ENCODE results near the gene LGR4. TPM values are rescaled to one million over a fixed set of nuclear protein-coding genes. Genes with fewer than 3 reads are reported as not detected.

The LGR4 gene
- total RNA-seq, 1 experiment from 2014 or later: 37.1 TPM

- peaks cover 11% of the 10 kb centered on the region for H3K36me3 Mint-ChIP-seq (ENCODE audit: insufficient read depth, unreplicated experiment)
- Histone ChIP-seq H3K4me3 (ENCODE audit: low read depth, low read length) (peak overlapping the region; percentile 80), H3K27me3 (replicated peaks; ENCODE audit: control insufficient read depth, insufficient read depth, low read length) (no peaks in the 10 kb centered on the region), H3K9me3 (no peaks in the 10 kb centered on the region), H3K36me3 (ENCODE audit: control insufficient read depth, insufficient read depth, low read length) (no peaks in the 10 kb centered on the region), H3K4me1 (peaks cover 13% of the 10 kb centered on the region)
- POLR2A ChIA-PET: no interaction called here
- intact Hi-C loops (cut with micrococcal nuclease; ENCODE audit: unreplicated experiment): loop anchor here (1.0 kb wide), 2 partner anchors 50 to 160 kb away; no protein-coding TSS in a partner anchor
- H3K9me3 Mint-ChIP-seq (ENCODE audit: unreplicated experiment): no peaks in the 10 kb centered on the region
- H3K4me1 Mint-ChIP-seq (ENCODE audit: low read depth, unreplicated experiment): peaks cover 43% of the 10 kb centered on the region
- BruUV-seq (replicated peaks): no TSS peak
- CTCF ChIA-PET: no interaction called here
- H3K4me3 Mint-ChIP-seq (ENCODE audit: unreplicated experiment): peak overlapping the region; percentile 94
- no peaks in the 10 kb centered on the region for H3K27me3 Mint-ChIP-seq (ENCODE audit: insufficient read depth, unreplicated experiment)
- peak overlapping the region; percentile 91 for H3K27ac Mint-ChIP-seq (ENCODE audit: unreplicated experiment)
- DNase-seq: no peak
- TF ChIP-seq CTCF (IDR thresholded peaks at IDR 0.05; ENCODE audit: insufficient read depth in 1 of 2, low read depth in 1 of 2, low read length in 1 of 2, severe bottlenecking in 1 of 2, unreplicated experiment in 1 of 2): no peak
Measured at GRCh38 chr11:27361649-27362431, 110.8 kb downstream of the LGR4 start.

- ChIA-PET CTCF (interaction anchor here (0.6 kb wide), 1 partner anchor 481 kb away, joined by 5 read pairs; no protein-coding TSS in a partner anchor), POLR2A (no interaction called here)
- Mint-ChIP-seq H3K9me3 (ENCODE audit: unreplicated experiment) (no peaks in the 10 kb centered on the region), H3K27ac (ENCODE audit: unreplicated experiment) (no peak overlapping the region), H3K27me3 (ENCODE audit: insufficient read depth, unreplicated experiment) (no peaks in the 10 kb centered on the region), H3K36me3 (ENCODE audit: insufficient read depth, unreplicated experiment) (peaks cover 9% of the 10 kb centered on the region), H3K4me3 (ENCODE audit: unreplicated experiment) (no peak overlapping the region), H3K4me1 (ENCODE audit: low read depth, unreplicated experiment) (peaks cover 36% of the 10 kb centered on the region)
- DNase-seq: no peak
- intact Hi-C loops (cut with micrococcal nuclease; ENCODE audit: unreplicated experiment): no loop called here
- no peaks in the 10 kb centered on the region for H3K9me3 ChIP-seq
- H3K4me3 ChIP-seq (ENCODE audit: low read depth, low read length): no peak overlapping the region
- H3K27me3 ChIP-seq (replicated peaks; ENCODE audit: control insufficient read depth, insufficient read depth, low read length): no peaks in the 10 kb centered on the region
- no peak for TF ChIP-seq CTCF (IDR thresholded peaks at IDR 0.05; ENCODE audit: insufficient read depth in 1 of 2, low read depth in 1 of 2, low read length in 1 of 2, severe bottlenecking in 1 of 2, unreplicated experiment in 1 of 2)
- H3K4me1 ChIP-seq: peaks cover 22% of the 10 kb centered on the region
- no peaks in the 10 kb centered on the region for H3K36me3 ChIP-seq (ENCODE audit: control insufficient read depth, insufficient read depth, low read length)
- BruUV-seq (replicated peaks): no TSS peak
Measured at GRCh38 chr11:27358296-27358695, 114.3 kb downstream of the LGR4 start.

GRCh38 chr11:27357250-27357649 lies 115.3 kb downstream of the LGR4 start:
- DNase-seq: no peak
- H3K9me3 Mint-ChIP-seq (ENCODE audit: unreplicated experiment): no peaks in the 10 kb centered on the region
- Histone ChIP-seq H3K4me1 (peaks cover 20% of the 10 kb centered on the region), H3K4me3 (ENCODE audit: low read depth, low read length) (no peak overlapping the region), H3K27me3 (replicated peaks; ENCODE audit: control insufficient read depth, insufficient read depth, low read length) (no peaks in the 10 kb centered on the region), H3K36me3 (ENCODE audit: control insufficient read depth, insufficient read depth, low read length) (no peaks in the 10 kb centered on the region), H3K9me3 (no peaks in the 10 kb centered on the region)
- no peaks in the 10 kb centered on the region for H3K36me3 Mint-ChIP-seq (ENCODE audit: insufficient read depth, unreplicated experiment)
- no peak overlapping the region for H3K27ac Mint-ChIP-seq (ENCODE audit: unreplicated experiment)
- no peak for TF ChIP-seq CTCF (IDR thresholded peaks at IDR 0.05; ENCODE audit: insufficient read depth in 1 of 2, low read depth in 1 of 2, low read length in 1 of 2, severe bottlenecking in 1 of 2, unreplicated experiment in 1 of 2)
- intact Hi-C loops (cut with micrococcal nuclease; ENCODE audit: unreplicated experiment): no loop called here
- ChIA-PET CTCF (no interaction called here), POLR2A (no interaction called here)
- H3K4me1 Mint-ChIP-seq (ENCODE audit: low read depth, unreplicated experiment): peaks cover 35% of the 10 kb centered on the region
- BruUV-seq (replicated peaks): no TSS peak
- no peak overlapping the region for H3K4me3 Mint-ChIP-seq (ENCODE audit: unreplicated experiment)
- no peaks in the 10 kb centered on the region for H3K27me3 Mint-ChIP-seq (ENCODE audit: insufficient read depth, unreplicated experiment)
